Sigmoid colon (tissue), 7 donors: ENCODE measurements around the gene MTAP. TPM values are rescaled to one million over a fixed set of nuclear protein-coding genes. Genes with fewer than 3 reads are reported as not detected.

ENCODE experiments used
- DNase-seq: peaks from one replicate; pipeline ENCODE4 v3.0.0-alpha.2; 2019
- H3K27ac ChIP-seq, 4 donors: fragments of 200-600 bp; sonication (generic); one replicate each; pipeline ENCODE4 v1.5.1; 2016 to 2019; ENCODE audit warnings: mild to moderate bottlenecking in 1 of 4
- H3K27me3 ChIP-seq, 3 donors: fragments of 200-600 bp; sonication (generic); one replicate each; pipeline ENCODE4 v1.5.1; 2019; ENCODE audit warnings: mild to moderate bottlenecking in 1 of 3
- H3K36me3 ChIP-seq, 4 donors: fragments of 200-600 bp; sonication (generic); one replicate each; pipeline ENCODE4 v1.5.1; 2016 to 2019
- H3K4me1 ChIP-seq, 4 donors: fragments of 200-600 bp; sonication (generic); one replicate each; pipeline ENCODE4 v1.5.1; 2017 to 2019
- H3K4me3 ChIP-seq, 4 donors: fragments of 200-600 bp; sonication (generic); one replicate each; pipeline ENCODE4 v1.5.1; 2017 to 2019; ENCODE audit warnings: mild to moderate bottlenecking in 2 of 4, moderate library complexity in 1 of 4
- H3K9me3 ChIP-seq, 4 donors: fragments of 200-600 bp in 3 of 4; sonication (generic) in 3 of 4; one replicate each; pipeline versions ENCODE4 v1.5.1 to v1.6.1; 2013 to 2019
- CTCF ChIP-seq, 4 experiments: fragments of 450-650 bp in 3 of 4; fragments of 200-600 bp in 1 of 4; IDR thresholded peaks; one replicate each; pipeline ENCODE4 v1.5.1; 2016 to 2019; ENCODE audit warnings: antibody characterized with exemption in 4 of 4, mild to moderate bottlenecking in 3 of 4, moderate library complexity in 2 of 4
- EP300 ChIP-seq, 4 donors: sonication (generic); formaldehyde crosslinking; IDR thresholded peaks; one replicate each; pipeline ENCODE4 v1.6.1; 2017; ENCODE audit warnings: antibody characterized with exemption in 4 of 4
- POLR2A ChIP-seq, 2 donors: fragments of 450-650 bp; IDR thresholded peaks; one replicate each; pipeline ENCODE4 v1.6.1; 2016; ENCODE audit warnings: antibody characterized with exemption in 2 of 2, mild to moderate bottlenecking in 2 of 2, moderate library complexity in 2 of 2
- POLR2AphosphoS5 ChIP-seq, 4 donors: sonication (generic); formaldehyde crosslinking; IDR thresholded peaks; one replicate each; pipeline ENCODE4 v1.6.1; 2017; ENCODE audit warnings: antibody characterized with exemption in 4 of 4
- WGBS, 2 donors: extraction: QIAGEN DNeasy Blood & Tissue Kit; methylation state at CpG; one replicate each; pipeline ENCODE4 v1.1.7; 2013; 5-methylcytosine and 5-hydroxymethylcytosine counted together
- intact Hi-C: fragments of 100-400 bp; cut with DNase I; formaldehyde crosslinking; loops from one replicate; pipeline ENCODE4 v1.15.1; 2023
- polyA plus RNA-seq, 3 donors: library from polyadenylated mRNA; stranded (reverse); fragments of 200-250 nt; gene quantifications; one replicate each; pipeline ENCODE4 v1.2.3, GENCODE V29; 2013
- total RNA-seq, 4 donors: library from RNA; depleted of rRNA; stranded (reverse); fragments of >200 nt; gene quantifications; one replicate each; pipeline ENCODE4 v1.1.0, GENCODE V29; 2016
- donor health status: healthy with polysubstance abuse.
- donor health status: Bipolar disorder and iron deficiency.
- donor health status: healthy.

Gene MTAP
- total and polyA plus RNA-seq, 7 donors = 7.6 to 28.5 (median 19.9) TPM

- peaks cover 0 to 59% (median 3%) of the 10 kb centered on the region in 4 donors for H3K36me3 ChIP-seq
Measured at GRCh38 chr9:21831841-21832509, 29.5 kb downstream of the MTAP start.

GRCh38 chr9:21833090-21833801 lies 30.8 kb downstream of the MTAP start:
- H3K9me3 ChIP-seq = no peaks in the 10 kb centered on the region
- no peak overlapping the region for H3K4me3 ChIP-seq
- DNase-seq = no peak
- H3K27me3 ChIP-seq = no peaks in the 10 kb centered on the region
- no peak for TF ChIP-seq POLR2AphosphoS5 (IDR thresholded peaks at IDR 0.05)
- no peak for TF ChIP-seq CTCF (IDR thresholded peaks at IDR 0.05)
- TF ChIP-seq EP300 (IDR thresholded peaks at IDR 0.05) = no peak
- no peak for TF ChIP-seq POLR2A (IDR thresholded peaks at IDR 0.05)
- peaks cover 0 to 39% (median 17%) of the 10 kb centered on the region in 4 donors for H3K4me1 ChIP-seq
- intact Hi-C loops = no loop called here
- H3K36me3 ChIP-seq = peaks cover 0 to 54% (median 10%) of the 10 kb centered on the region in 4 donors
- H3K27ac ChIP-seq = peak overlapping the region in 1 of 4 donors; percentile 53
- 70 to 93% methylated on average over 8 of the region's 8 CpGs for WGBS, 2 donors

More at GRCh38 chr9:21831841-21832509, 29.5 kb downstream of the MTAP start:
- intact Hi-C loops = no loop called here
- WGBS, 2 donors = 55 to 60% methylated on average over 8 of the region's 8 CpGs
- peaks cover 0 to 39% (median 16%) of the 10 kb centered on the region in 4 donors for H3K4me1 ChIP-seq
- H3K27me3 ChIP-seq = no peaks in the 10 kb centered on the region
- peak overlapping the region in 3 of 4 donors; percentile 2 to 56 (median 53) for H3K27ac ChIP-seq
- H3K9me3 ChIP-seq = no peaks in the 10 kb centered on the region
- no peak for DNase-seq
- no peak overlapping the region for H3K4me3 ChIP-seq
- TF ChIP-seq EP300 (IDR thresholded peaks at IDR 0.05) = no peak
- TF ChIP-seq POLR2AphosphoS5 (IDR thresholded peaks at IDR 0.05) = no peak
- no peak for TF ChIP-seq POLR2A (IDR thresholded peaks at IDR 0.05)
- TF ChIP-seq CTCF (IDR thresholded peaks at IDR 0.05) = no peak

- Histone ChIP-seq H3K4me1 (peaks cover 0 to 39% (median 17%) of the 10 kb centered on the region in 4 donors), H3K27me3 (no peaks in the 10 kb centered on the region), H3K4me3 (no peak overlapping the region), H3K9me3 (no peaks in the 10 kb centered on the region), H3K36me3 (peaks cover 7 to 60% (median 19%) of the 10 kb centered on the region in 4 donors), H3K27ac (no peak overlapping the region)
- WGBS, 2 donors = 96% methylated on average over 3 of the region's 3 CpGs
- intact Hi-C loops = no loop called here
- DNase-seq = no peak
- TF ChIP-seq POLR2AphosphoS5 (IDR thresholded peaks at IDR 0.05) (no peak), POLR2A (IDR thresholded peaks at IDR 0.05) (no peak), EP300 (IDR thresholded peaks at IDR 0.05) (no peak), CTCF (IDR thresholded peaks at IDR 0.05) (no peak)
Measured at GRCh38 chr9:21835121-21835520, 32.7 kb downstream of the MTAP start.

- no peaks in the 10 kb centered on the region for H3K9me3 ChIP-seq
- peaks cover 0 to 27% (median 12%) of the 10 kb centered on the region in 4 donors for H3K4me1 ChIP-seq
- no peak for TF ChIP-seq POLR2AphosphoS5 (IDR thresholded peaks at IDR 0.05)
- intact Hi-C loops = no loop called here
- H3K27me3 ChIP-seq = no peaks in the 10 kb centered on the region
- no peak overlapping the region for H3K4me3 ChIP-seq
- no peak for DNase-seq
- peaks cover 21 to 72% (median 30%) of the 10 kb centered on the region in 4 donors for H3K36me3 ChIP-seq
- 83 to 86% methylated on average over 7 of the region's 7 CpGs for WGBS, 2 donors
- H3K27ac ChIP-seq = no peak overlapping the region
Measured at GRCh38 chr9:21836437-21837161, 34.2 kb downstream of the MTAP start.

- 91 to 94% methylated on average over 6 of the region's 6 CpGs for WGBS, 2 donors
- Histone ChIP-seq H3K27ac (no peak overlapping the region), H3K9me3 (no peaks in the 10 kb centered on the region), H3K36me3 (peaks cover 22 to 74% (median 31%) of the 10 kb centered on the region in 4 donors), H3K4me1 (peaks cover 0 to 18% (median 8%) of the 10 kb centered on the region in 4 donors), H3K4me3 (no peak overlapping the region), H3K27me3 (no peaks in the 10 kb centered on the region)
- intact Hi-C loops = no loop called here
- DNase-seq = no peak
- TF ChIP-seq POLR2A (IDR thresholded peaks at IDR 0.05) (no peak), CTCF (IDR thresholded peaks at IDR 0.05) (no peak), POLR2AphosphoS5 (IDR thresholded peaks at IDR 0.05) (no peak), EP300 (IDR thresholded peaks at IDR 0.05) (no peak)
Measured at GRCh38 chr9:21837501-21837900, 35.1 kb downstream of the MTAP start.
